GM19043 (cell line): ENCODE results near the gene TMEM161A.
"Not testable (repeated sequence)": the region's sequence is repeated elsewhere in the genome, so short reads cannot be mapped to it uniquely, and the experiment has no call there.

Source experiments
- ATAC-seq: cut with Tn5 transposase; IDR thresholded peaks from one replicate; pipeline ENCODE4 v1.9.1; 2021; ENCODE audit warnings: low read depth; ENCODE audit not compliant: unreplicated experiment

TMEM161A gene

GRCh38 chr19:19123386-19123785, 14.9 kb downstream of the TMEM161A start:
- ATAC-seq, result no peak

GRCh38 chr19:19122902-19123301, 15.4 kb downstream of the TMEM161A start:
- ATAC-seq, result no peak

- ATAC-seq, result no peak
These were observed 16.9 kb downstream of the TMEM161A start for GRCh38 chr19:19121371-19121770.

GRCh38 chr19:19120308-19121231, 17.7 kb downstream of the TMEM161A start:
- no peak for ATAC-seq

GRCh38 chr19:19119325-19120237, 18.7 kb downstream of the TMEM161A start:
- no peak for ATAC-seq

GRCh38 chr19:19115954-19116353, 22.3 kb downstream of the TMEM161A start:
- no peak for ATAC-seq

- ATAC-seq, result no peak
These were observed 25.1 kb downstream of the TMEM161A start for GRCh38 chr19:19113040-19113626.

- ATAC-seq, result no peak
These were observed 26.2 kb downstream of the TMEM161A start for GRCh38 chr19:19111967-19112580.

- ATAC-seq, result no peak
These were observed 27.0 kb downstream of the TMEM161A start for GRCh38 chr19:19111136-19111835.

- no peak for ATAC-seq
These were observed 27.7 kb downstream of the TMEM161A start for GRCh38 chr19:19110410-19111135.

GRCh38 chr19:19109601-19110000, 28.7 kb downstream of the TMEM161A start:
- no peak for ATAC-seq

- no peak for ATAC-seq
These were observed 30.6 kb downstream of the TMEM161A start for GRCh38 chr19:19107654-19108053.

GRCh38 chr19:19106938-19107337, 31.3 kb downstream of the TMEM161A start:
- ATAC-seq, result not testable (repeated sequence)

- no peak for ATAC-seq
These were observed 32.2 kb downstream of the TMEM161A start for GRCh38 chr19:19106056-19106551.

GRCh38 chr19:19105365-19106055, 32.8 kb downstream of the TMEM161A start:
- no peak for ATAC-seq

- ATAC-seq, result no peak
These were observed 35.1 kb downstream of the TMEM161A start for GRCh38 chr19:19103167-19103566.

- ATAC-seq, result not testable (repeated sequence)
These were observed 35.7 kb downstream of the TMEM161A start for GRCh38 chr19:19102566-19102965.

GRCh38 chr19:19101540-19101939, 36.7 kb downstream of the TMEM161A start:
- ATAC-seq, result no peak
